Calu3 (cell line): ENCODE measurements around the gene INSYN2B. TPM values are rescaled to one million over a fixed set of nuclear protein-coding genes. Genes with fewer than 3 reads are reported as not detected.

ENCODE experiments used
- BruUV-seq: library from RNA; stranded (reverse); fragments of 400-500 nt; replicated peaks from 2 replicates; lab custom pipeline; 2021; lab: Mats Ljungman, UMichigan
- CTCF ChIA-PET: fragments of 300-600 bp; sonication (Branson Sonifier 250); formaldehyde crosslinking; loops from one replicate; lab custom pipeline; 2022; ENCODE audit warnings: antibody characterized with exemption; lab: Charles Lee
- DNase-seq: peaks from one replicate; pipeline ENCODE4 v3.0.0; 2022
- H3K27ac Mint-ChIP-seq: one replicate; pipeline ENCODE4 v1.8.0; 2022; ENCODE audit warnings: mixed read lengths; ENCODE audit not compliant: unreplicated experiment
- H3K27me3 Mint-ChIP-seq: one replicate; pipeline ENCODE4 v1.8.0; 2022; ENCODE audit warnings: mixed read lengths; ENCODE audit not compliant: unreplicated experiment
- H3K36me3 Mint-ChIP-seq: one replicate; pipeline ENCODE4 v1.8.0; 2022; ENCODE audit warnings: mild to moderate bottlenecking, moderate library complexity, mixed read lengths; ENCODE audit not compliant: insufficient read depth, unreplicated experiment
- H3K4me1 Mint-ChIP-seq: one replicate; pipeline ENCODE4 v1.8.0; 2022; ENCODE audit warnings: mild to moderate bottlenecking, low read depth, mixed read lengths; ENCODE audit not compliant: unreplicated experiment
- H3K4me3 Mint-ChIP-seq: one replicate; pipeline ENCODE4 v1.8.0; 2022; ENCODE audit warnings: mild to moderate bottlenecking, low read depth, moderate library complexity, mixed read lengths; ENCODE audit not compliant: unreplicated experiment
- H3K9me3 Mint-ChIP-seq: one replicate; pipeline ENCODE4 v1.8.0; 2022; ENCODE audit warnings: low read depth, mixed read lengths; ENCODE audit not compliant: unreplicated experiment
- intact Hi-C: fragments of 100-400 bp; cut with micrococcal nuclease; formaldehyde crosslinking; loops from one replicate; pipeline ENCODE4 v1.10.0; 2022; ENCODE audit not compliant: unreplicated experiment
- total RNA-seq: library from RNA; stranded (reverse); gene quantifications from 2 replicates; pipeline ENCODE4 v1.2.3, GENCODE V29; 2022
- TF ChIP-seq, protein P1 (sequence below): fragments of 200-600 bp; IDR thresholded peaks from one replicate; pipeline ENCODE4 v1.8.0; 2022; ENCODE audit warnings: antibody characterized with exemption; ENCODE audit not compliant: unreplicated experiment

The INSYN2B gene
- total RNA-seq, 1 experiment from 2014 or later, result not detected

DNA sequence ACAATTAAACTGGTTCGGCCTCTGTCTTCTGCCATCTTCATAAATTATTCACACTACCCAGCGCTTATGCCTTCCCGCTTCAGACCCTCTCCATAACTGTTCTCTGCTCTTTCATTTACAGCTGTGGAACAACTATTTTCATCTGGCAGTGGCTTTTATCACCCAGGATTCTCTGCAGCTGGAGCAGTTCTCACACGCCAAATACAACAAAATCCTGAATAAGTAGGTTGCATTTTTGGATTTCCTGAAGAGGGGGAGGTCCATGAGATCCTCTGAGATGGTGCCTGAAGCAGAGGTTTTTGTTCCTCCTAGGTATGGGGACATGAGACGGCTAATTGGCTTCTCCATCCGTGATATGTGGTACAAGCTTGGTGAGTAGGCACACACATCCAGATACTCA lies 28.1 kb upstream of the INSYN2B start:
- no peaks in the 10 kb centered on the region for H3K9me3 Mint-ChIP-seq
- H3K27ac Mint-ChIP-seq, result no peak overlapping the region
- no TSS peak for BruUV-seq
- no peak overlapping the region for H3K4me3 Mint-ChIP-seq
- no peaks in the 10 kb centered on the region for H3K36me3 Mint-ChIP-seq
- CTCF ChIA-PET, result no interaction called here
- DNase-seq, result no peak
- intact Hi-C loops, result no loop called here
- TF ChIP-seq, protein P1, sequence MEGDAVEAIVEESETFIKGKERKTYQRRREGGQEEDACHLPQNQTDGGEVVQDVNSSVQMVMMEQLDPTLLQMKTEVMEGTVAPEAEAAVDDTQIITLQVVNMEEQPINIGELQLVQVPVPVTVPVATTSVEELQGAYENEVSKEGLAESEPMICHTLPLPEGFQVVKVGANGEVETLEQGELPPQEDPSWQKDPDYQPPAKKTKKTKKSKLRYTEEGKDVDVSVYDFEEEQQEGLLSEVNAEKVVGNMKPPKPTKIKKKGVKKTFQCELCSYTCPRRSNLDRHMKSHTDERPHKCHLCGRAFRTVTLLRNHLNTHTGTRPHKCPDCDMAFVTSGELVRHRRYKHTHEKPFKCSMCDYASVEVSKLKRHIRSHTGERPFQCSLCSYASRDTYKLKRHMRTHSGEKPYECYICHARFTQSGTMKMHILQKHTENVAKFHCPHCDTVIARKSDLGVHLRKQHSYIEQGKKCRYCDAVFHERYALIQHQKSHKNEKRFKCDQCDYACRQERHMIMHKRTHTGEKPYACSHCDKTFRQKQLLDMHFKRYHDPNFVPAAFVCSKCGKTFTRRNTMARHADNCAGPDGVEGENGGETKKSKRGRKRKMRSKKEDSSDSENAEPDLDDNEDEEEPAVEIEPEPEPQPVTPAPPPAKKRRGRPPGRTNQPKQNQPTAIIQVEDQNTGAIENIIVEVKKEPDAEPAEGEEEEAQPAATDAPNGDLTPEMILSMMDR, result no peak
- peaks cover 85% of the 10 kb centered on the region for H3K27me3 Mint-ChIP-seq
- H3K4me1 Mint-ChIP-seq, result no peaks in the 10 kb centered on the region

- CTCF ChIA-PET, result interaction anchor here (0.6 kb wide), 1 partner anchor 513 kb away, joined by 7 read pairs; no protein-coding TSS in a partner anchor
- peaks cover 85% of the 10 kb centered on the region for H3K27me3 Mint-ChIP-seq
- intact Hi-C loops, result no loop called here
- H3K4me3 Mint-ChIP-seq, result no peak overlapping the region
- H3K27ac Mint-ChIP-seq, result no peak overlapping the region
- DNase-seq, result no peak
- no TSS peak for BruUV-seq
- H3K9me3 Mint-ChIP-seq, result no peaks in the 10 kb centered on the region
- no peaks in the 10 kb centered on the region for H3K36me3 Mint-ChIP-seq
- TF ChIP-seq, protein P1, result no peak
- no peaks in the 10 kb centered on the region for H3K4me1 Mint-ChIP-seq
These were observed 25.7 kb upstream of the INSYN2B start for GRCh38 chr5:170006021-170006420.

GRCh38 chr5:170000155-170000554 lies 19.9 kb upstream of the INSYN2B start:
- Mint-ChIP-seq H3K36me3 (no peaks in the 10 kb centered on the region), H3K27ac (no peak overlapping the region), H3K9me3 (no peaks in the 10 kb centered on the region), H3K4me3 (no peak overlapping the region), H3K27me3 (peaks cover 86% of the 10 kb centered on the region), H3K4me1 (no peaks in the 10 kb centered on the region)
- no TSS peak for BruUV-seq
- CTCF ChIA-PET, result no interaction called here
- TF ChIP-seq, protein P1, result no peak
- no peak for DNase-seq
- intact Hi-C loops, result no loop called here

- Mint-ChIP-seq H3K9me3 (no peaks in the 10 kb centered on the region), H3K4me1 (no peaks in the 10 kb centered on the region), H3K4me3 (no peak overlapping the region), H3K27ac (no peak overlapping the region), H3K27me3 (peaks cover 91% of the 10 kb centered on the region), H3K36me3 (no peaks in the 10 kb centered on the region)
- intact Hi-C loops, result no loop called here
- TF ChIP-seq, protein P1, result no peak
- BruUV-seq, result no TSS peak
- CTCF ChIA-PET, result no interaction called here
- DNase-seq, result no peak
These were observed 19.3 kb upstream of the INSYN2B start for GRCh38 chr5:169999621-170000020.
